ENCODE results near the gene PSMD13.

DNA sequence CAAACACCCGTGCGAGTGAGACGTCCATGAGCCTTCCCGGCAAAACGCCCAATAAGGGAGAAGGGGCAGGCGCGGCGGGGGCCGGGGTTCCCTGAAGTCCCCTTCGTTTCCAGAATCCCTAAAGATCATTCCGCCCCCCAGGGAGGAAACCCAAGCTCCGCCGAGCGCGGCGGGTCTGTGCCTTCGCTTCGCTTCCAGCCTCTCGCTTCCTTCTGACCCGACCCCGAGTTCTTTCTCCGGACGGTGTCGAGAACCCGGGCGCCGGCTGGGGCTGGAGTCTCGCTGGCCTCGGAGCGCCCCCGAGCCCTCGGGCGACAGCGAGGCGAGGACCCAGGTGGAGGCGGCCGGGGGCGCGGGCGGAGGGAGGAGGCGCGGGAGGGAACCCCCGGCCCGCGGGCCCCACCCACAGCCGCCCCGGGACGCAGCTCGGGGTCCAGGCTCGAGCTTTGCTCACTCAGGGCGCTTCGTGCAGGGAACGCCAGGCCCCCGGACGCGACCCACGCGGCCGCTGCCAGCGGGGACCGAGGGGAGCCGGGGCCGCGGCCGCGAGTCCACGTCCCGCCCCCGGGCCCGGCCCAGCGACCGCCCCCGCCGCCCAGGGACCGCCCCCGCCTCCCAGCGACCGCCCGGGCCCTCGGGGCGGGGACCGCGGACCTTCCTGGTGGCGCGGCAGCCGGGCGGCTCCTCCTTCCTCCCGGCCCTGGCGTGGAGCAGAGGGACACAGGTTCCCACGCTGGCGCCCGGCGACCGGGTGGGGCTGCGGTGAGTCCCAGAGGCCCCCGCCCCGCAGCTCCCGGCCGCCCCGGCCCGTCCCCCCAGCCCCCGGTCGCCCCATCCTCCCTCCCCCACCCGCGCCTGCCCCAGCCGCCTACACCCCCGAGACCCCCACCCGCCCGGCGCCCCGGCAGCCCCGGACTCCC is 52.0 kb downstream of the PSMD13 start, which contains the start of gene PGGHG:
- TF ChIP-seq, protein P1, sequence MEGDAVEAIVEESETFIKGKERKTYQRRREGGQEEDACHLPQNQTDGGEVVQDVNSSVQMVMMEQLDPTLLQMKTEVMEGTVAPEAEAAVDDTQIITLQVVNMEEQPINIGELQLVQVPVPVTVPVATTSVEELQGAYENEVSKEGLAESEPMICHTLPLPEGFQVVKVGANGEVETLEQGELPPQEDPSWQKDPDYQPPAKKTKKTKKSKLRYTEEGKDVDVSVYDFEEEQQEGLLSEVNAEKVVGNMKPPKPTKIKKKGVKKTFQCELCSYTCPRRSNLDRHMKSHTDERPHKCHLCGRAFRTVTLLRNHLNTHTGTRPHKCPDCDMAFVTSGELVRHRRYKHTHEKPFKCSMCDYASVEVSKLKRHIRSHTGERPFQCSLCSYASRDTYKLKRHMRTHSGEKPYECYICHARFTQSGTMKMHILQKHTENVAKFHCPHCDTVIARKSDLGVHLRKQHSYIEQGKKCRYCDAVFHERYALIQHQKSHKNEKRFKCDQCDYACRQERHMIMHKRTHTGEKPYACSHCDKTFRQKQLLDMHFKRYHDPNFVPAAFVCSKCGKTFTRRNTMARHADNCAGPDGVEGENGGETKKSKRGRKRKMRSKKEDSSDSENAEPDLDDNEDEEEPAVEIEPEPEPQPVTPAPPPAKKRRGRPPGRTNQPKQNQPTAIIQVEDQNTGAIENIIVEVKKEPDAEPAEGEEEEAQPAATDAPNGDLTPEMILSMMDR (IDR thresholded peaks at IDR 0.05; ENCODE audit: low read depth, low read length, missing input control), result no peak
- TF ChIP-seq, protein P2, sequence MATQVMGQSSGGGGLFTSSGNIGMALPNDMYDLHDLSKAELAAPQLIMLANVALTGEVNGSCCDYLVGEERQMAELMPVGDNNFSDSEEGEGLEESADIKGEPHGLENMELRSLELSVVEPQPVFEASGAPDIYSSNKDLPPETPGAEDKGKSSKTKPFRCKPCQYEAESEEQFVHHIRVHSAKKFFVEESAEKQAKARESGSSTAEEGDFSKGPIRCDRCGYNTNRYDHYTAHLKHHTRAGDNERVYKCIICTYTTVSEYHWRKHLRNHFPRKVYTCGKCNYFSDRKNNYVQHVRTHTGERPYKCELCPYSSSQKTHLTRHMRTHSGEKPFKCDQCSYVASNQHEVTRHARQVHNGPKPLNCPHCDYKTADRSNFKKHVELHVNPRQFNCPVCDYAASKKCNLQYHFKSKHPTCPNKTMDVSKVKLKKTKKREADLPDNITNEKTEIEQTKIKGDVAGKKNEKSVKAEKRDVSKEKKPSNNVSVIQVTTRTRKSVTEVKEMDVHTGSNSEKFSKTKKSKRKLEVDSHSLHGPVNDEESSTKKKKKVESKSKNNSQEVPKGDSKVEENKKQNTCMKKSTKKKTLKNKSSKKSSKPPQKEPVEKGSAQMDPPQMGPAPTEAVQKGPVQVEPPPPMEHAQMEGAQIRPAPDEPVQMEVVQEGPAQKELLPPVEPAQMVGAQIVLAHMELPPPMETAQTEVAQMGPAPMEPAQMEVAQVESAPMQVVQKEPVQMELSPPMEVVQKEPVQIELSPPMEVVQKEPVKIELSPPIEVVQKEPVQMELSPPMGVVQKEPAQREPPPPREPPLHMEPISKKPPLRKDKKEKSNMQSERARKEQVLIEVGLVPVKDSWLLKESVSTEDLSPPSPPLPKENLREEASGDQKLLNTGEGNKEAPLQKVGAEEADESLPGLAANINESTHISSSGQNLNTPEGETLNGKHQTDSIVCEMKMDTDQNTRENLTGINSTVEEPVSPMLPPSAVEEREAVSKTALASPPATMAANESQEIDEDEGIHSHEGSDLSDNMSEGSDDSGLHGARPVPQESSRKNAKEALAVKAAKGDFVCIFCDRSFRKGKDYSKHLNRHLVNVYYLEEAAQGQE (IDR thresholded peaks at IDR 0.05), result no peak
- no peak for TF ChIP-seq NR2F2 (IDR thresholded peaks at IDR 0.05)
- TF ChIP-seq, protein P3, sequence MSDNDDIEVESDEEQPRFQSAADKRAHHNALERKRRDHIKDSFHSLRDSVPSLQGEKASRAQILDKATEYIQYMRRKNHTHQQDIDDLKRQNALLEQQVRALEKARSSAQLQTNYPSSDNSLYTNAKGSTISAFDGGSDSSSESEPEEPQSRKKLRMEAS (IDR thresholded peaks at IDR 0.05), result no peak
- no peak for TF ChIP-seq GABPA (IDR thresholded peaks at IDR 0.05 in 1 of 2, conservative IDR thresholded peaks at IDR 0.05 in 1 of 2)

All from liver (tissue), 3 donors.